C4-2B (cell line): ENCODE results near the gene GPATCH3.

Source experiments
- H3K27ac ChIP-seq: fragments of 450-650 bp; 2 replicates; pipeline ENCODE4 v1.5.1; 2017
- CTCF ChIP-seq: fragments of 450-650 bp; conservative IDR thresholded peaks from 2 replicates; pipeline ENCODE4 v1.5.1; 2017; ENCODE audit warnings: mild to moderate bottlenecking
- ZFX ChIP-seq: fragments of 450-650 bp; IDR thresholded peaks from 2 replicates; pipeline ENCODE4 v1.6.1; 2017

Gene GPATCH3

GRCh38 chr1:26922431-26922729, 22.1 kb upstream of the GPATCH3 start:
- no peak for TF ChIP-seq CTCF
- TF ChIP-seq ZFX, result no peak
- H3K27ac ChIP-seq, result peak overlapping the region; percentile 94

- peak within 1 kb of the TSS; percentile 94 for H3K27ac ChIP-seq
- TF ChIP-seq ZFX, result peak; percentile 94
- no peak for TF ChIP-seq CTCF
These were observed 21.5 kb upstream of the GPATCH3 start, which contains the start of gene NUDC for GRCh38 chr1:26921540-26922430. NUDC (plus strand) TSS chr1:26921743; CDS start chr1:26921849, 106 bp downstream.

GRCh38 chr1:26921126-26921539, 20.9 kb upstream of the GPATCH3 start:
- TF ChIP-seq ZFX (no peak), CTCF (no peak)
- H3K27ac ChIP-seq, result peak overlapping the region; percentile 94

GRCh38 chr1:26915204-26915842, 15.1 kb upstream of the GPATCH3 start:
- H3K27ac ChIP-seq, result no peak overlapping the region
- no peak for TF ChIP-seq ZFX
- no peak for TF ChIP-seq CTCF

GRCh38 chr1:26913754-26914619, 13.7 kb upstream of the GPATCH3 start, which contains the start of gene NR0B2:
NR0B2 (minus strand) TSS chr1:26913975; CDS start chr1:26913940, 35 bp downstream.
- TF ChIP-seq ZFX (no peak), CTCF (no peak)

GRCh38 chr1:26913389-26913753, 13.1 kb upstream of the GPATCH3 start:
- 0 out of 2 replicates have a peak overlapping the region, but pooled peaks have one; percentile 5 for H3K27ac ChIP-seq
- TF ChIP-seq ZFX, result no peak
- no peak for TF ChIP-seq CTCF

More at GRCh38 chr1:26913754-26914619, 13.7 kb upstream of the GPATCH3 start, which contains the start of gene NR0B2:
- H3K27ac ChIP-seq, result peak within 1 kb of the TSS; percentile 5; the same call in 1 of the 2 replicates
